NCI-H2196 (cell line): ENCODE results near the gene PSTPIP1.

Source experiments
- DNase-seq: peaks from one replicate; lab custom pipeline; 2025; ENCODE audit not compliant: unreplicated experiment; lab: John Stamatoyannopoulos, UW

Gene PSTPIP1

GRCh38 chr15:77029166-77030047 lies 34.5 kb downstream of the PSTPIP1 start:
- DNase-seq: no peak

GRCh38 chr15:77030048-77030927 lies 35.4 kb downstream of the PSTPIP1 start:
- no peak for DNase-seq

GRCh38 chr15:77030928-77031375 lies 36.0 kb downstream of the PSTPIP1 start:
- DNase-seq: no peak

- peak; percentile 46 for DNase-seq
These were observed 36.6 kb downstream of the PSTPIP1 start for GRCh38 chr15:77031376-77032050.

GRCh38 chr15:77032052-77032646 lies 37.2 kb downstream of the PSTPIP1 start:
- DNase-seq: no peak

- DNase-seq: no peak
These were observed 37.9 kb downstream of the PSTPIP1 start for GRCh38 chr15:77032647-77033416.

GRCh38 chr15:77033417-77033728 lies 38.4 kb downstream of the PSTPIP1 start:
- no peak for DNase-seq

- no peak for DNase-seq
These were observed 39.1 kb downstream of the PSTPIP1 start for GRCh38 chr15:77033729-77034671.

GRCh38 chr15:77034695-77035489 lies 40.0 kb downstream of the PSTPIP1 start:
- DNase-seq: peak; percentile 4

- no peak for DNase-seq
These were observed 40.7 kb downstream of the PSTPIP1 start for GRCh38 chr15:77035584-77035983.

GRCh38 chr15:77035999-77036471 lies 41.1 kb downstream of the PSTPIP1 start:
- DNase-seq: no peak

GRCh38 chr15:77036537-77037387 lies 41.8 kb downstream of the PSTPIP1 start:
- DNase-seq: no peak

- no peak for DNase-seq
These were observed 42.7 kb downstream of the PSTPIP1 start for GRCh38 chr15:77037388-77038209.

- DNase-seq: no peak
These were observed 43.6 kb downstream of the PSTPIP1 start for GRCh38 chr15:77038312-77039216.

- DNase-seq: no peak
These were observed 44.2 kb downstream of the PSTPIP1 start for GRCh38 chr15:77039217-77039533.

- DNase-seq: no peak
These were observed 44.9 kb downstream of the PSTPIP1 start for GRCh38 chr15:77039848-77040247.
